Smooth muscle cell of the brain vasculature (primary cell): ENCODE results near the gene ITPK1.

Experiments used
- DNase-seq: peaks from one replicate; pipeline ENCODE4 v3.0.0-alpha.2; 2012; ENCODE audit warnings: low read depth, low spot score

The ITPK1 gene

DNA sequence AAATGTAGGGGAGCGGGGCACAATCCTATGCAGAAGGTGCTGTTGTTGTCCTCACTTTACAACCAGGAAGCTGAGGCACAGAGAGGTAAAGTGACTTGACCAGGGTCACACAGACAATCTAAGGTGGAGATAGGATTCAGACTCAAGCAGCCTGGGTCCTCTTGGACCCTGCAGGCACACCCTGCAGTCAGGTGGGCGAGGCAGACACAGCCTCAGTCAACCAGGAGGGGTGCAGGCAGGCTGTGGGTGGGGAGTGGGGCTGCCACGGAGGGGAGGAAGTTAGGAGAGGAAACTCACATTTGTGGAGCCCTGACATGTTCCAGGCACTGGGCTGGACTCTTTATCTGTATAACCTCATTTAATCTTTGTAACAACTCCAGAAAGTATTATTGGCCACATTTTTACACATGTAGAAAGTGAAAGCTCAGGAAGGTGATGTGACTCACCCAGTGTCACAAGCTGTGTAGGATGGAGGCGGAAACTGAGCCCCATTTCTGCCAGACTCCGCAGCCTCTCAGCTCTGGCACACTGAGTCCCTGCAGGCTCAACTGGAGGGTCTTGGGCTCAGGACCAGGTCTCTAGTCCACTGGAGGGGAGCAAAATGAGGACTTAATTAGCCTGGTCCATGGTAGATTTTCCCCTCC is 217.7 kb downstream of the ITPK1 start:
- no peak for DNase-seq

DNA sequence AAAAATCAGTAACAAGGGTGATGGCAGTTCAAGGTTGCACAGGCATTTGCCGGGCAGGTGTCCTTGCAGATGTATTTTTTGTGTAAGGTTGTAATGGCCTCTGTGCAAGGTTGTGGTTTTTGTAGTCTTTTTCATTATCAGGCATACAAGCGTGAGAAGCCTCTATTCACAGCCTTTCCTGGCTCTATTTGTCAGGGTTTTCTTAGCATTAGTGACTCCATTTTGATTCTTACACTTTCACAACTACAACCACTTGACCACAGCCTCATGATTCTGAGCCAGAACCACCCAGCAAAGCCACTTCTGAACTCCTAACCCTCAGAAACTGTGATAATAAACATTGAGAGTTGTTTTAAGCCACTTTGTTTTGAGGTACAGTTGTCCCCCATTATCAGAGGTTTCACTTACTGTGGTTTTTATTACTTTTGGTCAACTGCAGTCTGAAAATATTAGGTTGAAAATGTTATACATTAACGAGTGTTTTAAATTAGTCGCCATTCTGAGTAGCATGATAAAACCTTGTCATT is 220.3 kb downstream of the ITPK1 start:
- no peak for DNase-seq

DNA sequence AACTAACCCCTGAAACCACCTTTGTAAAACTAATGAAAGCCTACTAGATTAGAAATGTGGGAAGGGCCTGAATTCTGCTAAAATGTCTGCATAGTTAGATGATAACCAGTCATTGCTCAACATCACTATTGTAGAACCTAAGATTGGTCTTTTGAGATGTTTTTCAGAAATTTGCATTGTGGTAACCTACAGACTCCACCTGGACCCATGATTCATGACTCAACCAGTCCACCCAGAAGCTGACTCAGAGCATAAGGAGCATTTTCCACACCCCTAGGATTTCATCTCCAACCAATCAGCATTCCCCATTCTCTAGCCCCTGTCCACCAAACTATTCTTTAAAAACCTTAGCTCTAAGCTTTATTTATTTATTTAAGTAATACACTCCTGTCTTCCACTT is 223.1 kb downstream of the ITPK1 start:
- DNase-seq: no peak

DNA sequence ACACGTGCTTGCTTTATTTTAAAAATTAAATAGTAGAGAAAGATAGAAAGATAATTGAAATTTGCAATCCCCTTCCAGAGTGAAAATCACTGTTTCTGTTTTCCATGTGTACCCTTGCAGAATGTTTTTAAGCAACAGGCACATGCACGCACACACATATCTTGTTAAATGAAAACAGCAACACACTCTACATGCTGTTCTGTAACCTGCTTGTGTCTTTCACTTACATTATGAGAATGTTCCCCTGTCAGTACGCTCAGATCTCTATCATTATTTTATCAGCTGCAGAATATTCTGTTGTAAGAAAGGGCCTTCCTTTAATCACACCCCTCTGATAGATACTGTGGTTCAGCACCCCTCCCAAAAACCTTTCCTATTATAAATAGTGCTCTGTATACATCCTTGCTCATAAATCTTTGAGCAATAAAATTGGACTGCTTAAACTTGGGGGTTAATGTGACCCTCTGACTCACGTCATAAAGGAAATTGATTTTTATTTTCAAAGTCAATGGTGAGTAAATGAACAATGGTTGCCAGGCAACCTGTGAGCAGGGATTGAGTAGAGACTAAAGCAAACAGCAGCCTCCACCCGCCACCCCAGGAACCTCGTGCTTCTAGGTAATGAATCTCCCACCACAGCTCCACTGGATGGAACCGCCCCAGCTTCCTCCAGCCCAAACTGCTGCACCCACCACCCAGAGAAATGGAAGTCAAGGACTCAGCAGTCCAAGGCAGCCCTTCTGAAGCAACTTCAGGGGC is 224.7 kb downstream of the ITPK1 start:
- DNase-seq: no peak

DNA sequence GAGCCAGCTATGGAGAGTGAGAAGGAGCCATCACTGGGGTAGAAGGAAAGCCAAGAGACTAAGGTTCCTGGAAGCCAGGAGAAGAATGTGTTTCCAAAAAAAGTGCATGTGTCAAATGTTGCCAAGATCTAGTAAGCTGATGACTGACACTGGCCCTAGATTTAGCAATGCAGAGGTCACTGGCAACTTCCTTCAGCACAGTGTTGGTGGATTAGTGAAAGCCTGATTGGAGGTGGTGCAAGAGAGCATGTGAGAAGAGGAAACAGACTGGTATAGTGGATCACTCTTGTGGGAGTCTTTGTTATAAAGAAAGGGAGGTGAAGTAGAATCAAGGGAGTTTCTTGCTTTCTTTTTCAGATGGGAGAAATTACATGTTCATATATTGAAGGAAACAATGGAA is 226.8 kb downstream of the ITPK1 start:
- no peak for DNase-seq

DNA sequence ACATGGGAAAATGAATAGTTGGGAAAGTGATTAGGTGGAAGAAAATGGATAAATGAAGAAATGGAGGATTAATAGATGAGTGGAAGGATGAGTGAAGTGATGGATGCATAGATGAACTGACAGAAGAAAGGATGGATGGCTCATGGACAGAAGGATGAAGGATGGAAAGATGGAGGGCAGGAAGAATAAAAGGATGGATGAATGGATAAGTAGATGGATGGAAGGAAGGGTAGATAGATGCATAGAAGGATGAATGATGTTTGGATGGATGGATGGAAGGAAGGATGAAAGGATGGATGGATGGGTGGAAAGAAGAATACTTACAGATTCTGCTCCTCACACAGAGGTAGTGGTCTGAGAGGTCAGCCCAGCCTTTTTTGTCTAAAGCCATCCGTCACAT is 228.6 kb downstream of the ITPK1 start:
- no peak for DNase-seq
